HepG2 (cell line): ENCODE measurements around the gene ACBD6. TPM values are rescaled to one million over a fixed set of nuclear protein-coding genes. Genes with fewer than 3 reads are reported as not detected.

Source experiments
- CHD2 ChIP-seq: IDR thresholded peaks from 2 replicates; pipeline ENCODE4 v1.6.1; 2011; ENCODE audit warnings: low read depth, low read length, improper control_type of control experiment
- ESRRA ChIP-seq: sonication (generic); formaldehyde crosslinking; IDR thresholded peaks from 2 replicates; pipeline ENCODE4 v1.5.1; 2020; ENCODE audit warnings: mild to moderate bottlenecking, low read depth, missing genetic modification reagents
- FOXK1 ChIP-seq: sonication (generic); formaldehyde crosslinking; IDR thresholded peaks from 2 replicates; pipeline ENCODE4 v1.4.0; 2020; ENCODE audit warnings: low read depth, missing genetic modification reagents, borderline replicate concordance
- HCFC1 ChIP-seq: fragments of 150-350 bp; IDR thresholded peaks from 2 replicates; pipeline ENCODE4 v1.6.1; 2014; ENCODE audit warnings: low read depth, low read length
- MTF1 ChIP-seq: sonication (generic); formaldehyde crosslinking; IDR thresholded peaks from 2 replicates; pipeline ENCODE4 v1.5.0; 2020; ENCODE audit warnings: missing genetic modification reagents
- NCOA5 ChIP-seq: sonication (generic); formaldehyde crosslinking; IDR thresholded peaks from 2 replicates; pipeline ENCODE4 v1.4.0; 2020; ENCODE audit warnings: missing genetic modification reagents
- NFE2 ChIP-seq: sonication (generic); formaldehyde crosslinking; IDR thresholded peaks from 2 replicates; pipeline ENCODE4 v1.4.0; 2020; ENCODE audit warnings: missing genetic modification reagents
- NFRKB ChIP-seq: fragments of 450-650 bp; IDR thresholded peaks from 2 replicates; pipeline ENCODE4 v1.6.1; 2017
- NR2F2 ChIP-seq: IDR thresholded peaks from 2 replicates; pipeline ENCODE4 v1.6.1; 2012; ENCODE audit warnings: low read depth, inconsistent platforms, borderline replicate concordance
- POGK ChIP-seq: sonication (generic); formaldehyde crosslinking; conservative IDR thresholded peaks from 2 replicates; pipeline ENCODE4 v1.8.0; 2022; ENCODE audit warnings: mild to moderate bottlenecking, moderate library complexity, missing genetic modification reagents
- RAD51 ChIP-seq: fragments of 450-650 bp; IDR thresholded peaks from 2 replicates; pipeline ENCODE4 v1.6.1; 2016; ENCODE audit warnings: borderline replicate concordance
- RARG ChIP-seq: sonication (generic); formaldehyde crosslinking; IDR thresholded peaks from 2 replicates; pipeline ENCODE4 v1.4.0; 2020; ENCODE audit warnings: low read depth, mild to moderate bottlenecking, missing genetic modification reagents
- RFX1 ChIP-seq: fragments of 450-650 bp; IDR thresholded peaks from 2 replicates; pipeline ENCODE4 v1.6.1; 2017
- SUZ12 ChIP-seq: fragments of 150-350 bp; IDR thresholded peaks from 2 replicates; pipeline ENCODE4 v1.6.1; 2014; ENCODE audit warnings: low read depth, low read length
- TBX2 ChIP-seq: sonication (generic); formaldehyde crosslinking; IDR thresholded peaks from 2 replicates; pipeline ENCODE4 v1.5.0; 2020; ENCODE audit warnings: missing genetic modification reagents, mild to moderate bottlenecking, borderline replicate concordance
- XBP1 ChIP-seq: sonication (generic); formaldehyde crosslinking; IDR thresholded peaks from 2 replicates; pipeline ENCODE4 v1.5.0; 2020; ENCODE audit warnings: missing genetic modification reagents
- YY1 ChIP-seq: IDR thresholded peaks from 2 replicates; pipeline ENCODE4 v1.6.1; 2011; ENCODE audit warnings: low read length, low read depth, moderate library complexity, mild to moderate bottlenecking; ENCODE audit not compliant: insufficient read depth, insufficient replicate concordance
- ZNF142 ChIP-seq: sonication (generic); formaldehyde crosslinking; IDR thresholded peaks from 2 replicates; pipeline ENCODE4 v1.4.0; 2020; ENCODE audit warnings: missing genetic modification reagents
- ZNF431 ChIP-seq: sonication (generic); formaldehyde crosslinking; IDR thresholded peaks from 2 replicates; pipeline ENCODE4 v1.9.0; 2022; ENCODE audit warnings: missing genetic modification reagents, low read depth, mild to moderate bottlenecking, borderline replicate concordance
- ZNF652 ChIP-seq: IDR thresholded peaks from 2 replicates; pipeline ENCODE4 v1.6.1; 2016; ENCODE audit warnings: low read depth, borderline replicate concordance
- ZNF713 ChIP-seq: sonication (generic); formaldehyde crosslinking; IDR thresholded peaks from 2 replicates; pipeline ENCODE4 v1.4.0; 2020; ENCODE audit warnings: mild to moderate bottlenecking, missing genetic modification reagents
- ZNF740 ChIP-seq: sonication (generic); formaldehyde crosslinking; IDR thresholded peaks from 2 replicates; pipeline ENCODE4 v1.4.0; 2020; ENCODE audit warnings: missing genetic modification reagents
- ZNF775 ChIP-seq: sonication (generic); formaldehyde crosslinking; IDR thresholded peaks from 2 replicates; pipeline ENCODE4 v1.4.0; 2020; ENCODE audit warnings: missing genetic modification reagents, mild to moderate bottlenecking, moderate library complexity, borderline replicate concordance
- polyA plus RNA-seq, 8 experiments: library from polyadenylated mRNA; depleted of rRNA in 3 of 8; stranded (reverse) in 7 of 8; unstranded in 1 of 8; fragments of >200 nt; fragmentation: Illumina TruSeq in 4 of 8; extraction: Trizol in 4 of 8; gene quantifications; 2 replicates each; pipeline versions ENCODE4 v1.2.1 to v1.2.3, GENCODE V29; 2011 to 2016; ENCODE audit warnings: low read depth in 4 of 8, missing spikeins in 1 of 8, mixed read lengths in 1 of 8; ENCODE audit not compliant: insufficient read depth in 1 of 8
- total RNA-seq, 5 experiments: library from RNA; depleted of rRNA; stranded (reverse); fragments of >200 nt; fragmentation: Illumina TruSeq; extraction: Trizol; gene quantifications; 2 replicates each; pipeline ENCODE4 v1.2.3, GENCODE V29; 2016; ENCODE audit warnings: low read depth in 1 of 5

The ACBD6 gene
- total and polyA plus RNA-seq, 2 of the 13 experiments (the other 11 are each of a cell fraction or from before 2014, with no cell fraction given), result 33.5 to 47.2 TPM

GRCh38 chr1:180501865-180502360 lies 464 bp downstream of the ACBD6 start (continued):
- TF ChIP-seq RAD51 (no peak), ZNF740 (CRISPR knock-in tag) (no peak), HCFC1 (no peak), TBX2 (CRISPR knock-in tag) (no peak), ZNF431 (no peak), YY1 (peak; percentile 10), SUZ12 (no peak), ZNF775 (CRISPR knock-in tag) (no peak), ZNF713 (CRISPR knock-in tag) (no peak), NFE2 (no peak), POGK (CRISPR knock-in tag) (no peak), ESRRA (CRISPR knock-in tag) (no peak), FOXK1 (CRISPR knock-in tag) (no peak), ZNF142 (CRISPR knock-in tag) (no peak), RFX1 (no peak), MTF1 (no peak), ZNF652 (CRISPR knock-in tag) (no peak), XBP1 (CRISPR knock-in tag) (no peak), NCOA5 (CRISPR knock-in tag) (no peak), RARG (no peak), CHD2 (no peak), NFRKB (no peak), NR2F2 (no peak)
